HG03469 (cell line): Measurements from ENCODE around the gene CAMK1D.
"Not testable (repeated sequence)": the region's sequence is repeated elsewhere in the genome, so short reads cannot be mapped to it uniquely, and the experiment has no call there.

Experiments
- ATAC-seq: cut with Tn5 transposase; IDR thresholded peaks from one replicate; pipeline ENCODE4 v1.9.1; 2021; ENCODE audit warnings: mild to moderate bottlenecking, moderate library complexity, moderate number of reproducible peaks; ENCODE audit not compliant: unreplicated experiment

Gene CAMK1D

DNA sequence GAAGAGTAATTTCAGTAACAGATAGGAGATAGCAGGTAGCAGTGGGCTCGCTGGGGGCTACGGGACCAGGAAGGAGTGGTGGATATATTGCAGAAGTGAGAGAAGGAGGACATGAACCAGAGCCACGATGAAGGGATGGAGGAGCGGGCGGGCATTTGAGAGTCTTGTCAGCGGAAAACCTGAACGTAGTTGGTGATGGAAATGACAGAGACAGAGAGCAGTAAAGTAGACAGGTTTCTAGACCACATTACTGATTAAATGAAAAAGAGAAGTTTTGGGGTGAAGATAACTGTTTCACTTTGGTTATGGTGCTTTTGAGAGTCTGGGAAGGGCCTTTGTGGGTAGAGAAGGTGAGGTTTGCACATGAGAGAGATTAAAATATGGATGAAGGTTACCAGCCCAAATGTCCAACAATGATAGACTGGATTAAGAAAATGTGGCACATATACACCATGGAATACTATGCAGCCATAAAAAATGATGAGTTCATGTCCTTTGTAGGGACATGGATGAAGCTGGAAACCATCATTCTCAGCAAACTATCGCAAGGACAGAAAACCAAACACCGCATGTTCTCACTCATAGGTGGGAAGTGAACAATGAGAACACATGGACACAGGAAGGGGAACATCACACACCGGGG, 196.9 kb downstream of the CAMK1D start:
- ATAC-seq = not testable (repeated sequence)

- no peak for ATAC-seq
Observed at GRCh38 chr10:12547301-12547771, 198.0 kb downstream of the CAMK1D start.

DNA sequence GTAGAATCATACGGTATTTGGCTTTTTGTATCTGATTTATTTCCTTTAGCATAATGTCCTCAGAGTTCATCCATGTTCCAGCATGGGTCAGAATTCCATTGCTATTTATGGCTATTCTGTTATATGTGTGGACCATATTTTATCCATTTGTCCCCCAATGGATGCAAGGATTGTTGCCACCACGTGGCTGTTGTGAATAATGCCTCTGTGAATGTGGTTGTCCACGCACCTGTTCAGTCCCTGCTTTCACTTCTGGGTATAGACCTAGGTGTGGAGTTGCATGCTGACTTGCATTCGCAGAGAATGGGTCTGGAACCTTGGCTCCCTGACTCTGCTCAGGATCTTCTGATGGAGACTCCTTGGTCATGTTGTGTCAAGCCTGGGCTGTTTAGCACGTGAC, 199.9 kb downstream of the CAMK1D start:
- no peak for ATAC-seq

- no peak for ATAC-seq
Observed at GRCh38 chr10:12550994-12551393, 201.6 kb downstream of the CAMK1D start.

DNA sequence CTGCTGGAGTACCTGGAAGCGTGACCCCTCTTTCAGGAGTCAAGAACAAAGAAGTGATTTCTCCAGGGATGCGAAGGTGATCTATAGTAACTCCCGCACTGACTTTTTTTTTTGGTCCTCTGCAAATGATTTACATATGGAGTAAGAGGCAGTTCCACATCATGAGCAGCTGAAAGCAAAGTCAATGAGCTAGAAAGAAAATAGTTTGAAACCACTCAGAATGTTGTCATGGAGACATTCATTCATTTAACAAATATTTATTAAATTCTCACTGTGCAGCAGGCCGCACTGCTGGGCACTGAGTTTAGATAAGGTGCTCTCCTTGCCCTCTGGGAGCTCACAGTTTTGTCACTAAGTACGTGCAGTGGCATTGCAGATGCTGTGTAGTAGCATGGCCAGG, 206.7 kb downstream of the CAMK1D start:
- ATAC-seq = no peak

DNA sequence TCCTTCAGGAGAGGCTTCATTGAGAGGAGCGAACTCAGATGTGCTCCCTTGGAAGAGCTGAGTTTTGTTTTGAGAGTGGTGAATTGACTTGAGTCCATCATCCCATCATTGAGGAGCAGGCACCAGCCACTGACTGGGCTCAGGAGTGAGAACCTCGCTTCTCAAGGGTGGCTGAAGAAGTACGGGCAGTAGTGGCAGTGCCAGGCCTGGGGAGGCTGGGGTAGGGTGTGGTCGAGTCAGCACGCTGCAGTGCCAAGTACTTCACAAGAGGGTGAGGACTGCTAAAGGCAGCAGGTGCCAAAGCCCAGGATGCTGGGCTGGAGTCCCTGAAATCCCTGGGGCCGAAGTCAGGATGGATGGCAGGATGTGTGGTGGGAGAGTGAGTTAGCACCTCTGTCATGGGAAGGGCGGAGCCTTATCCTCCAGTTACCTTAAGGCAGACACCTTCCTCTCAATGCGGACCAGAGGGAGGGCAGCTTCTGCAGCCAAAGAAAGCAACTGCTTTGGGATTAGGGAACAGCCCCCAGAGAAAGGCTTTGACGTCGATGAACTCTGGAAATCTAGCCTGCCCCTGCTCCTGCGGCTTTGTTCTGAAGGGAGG, 210.3 kb downstream of the CAMK1D start:
- ATAC-seq = no peak

DNA sequence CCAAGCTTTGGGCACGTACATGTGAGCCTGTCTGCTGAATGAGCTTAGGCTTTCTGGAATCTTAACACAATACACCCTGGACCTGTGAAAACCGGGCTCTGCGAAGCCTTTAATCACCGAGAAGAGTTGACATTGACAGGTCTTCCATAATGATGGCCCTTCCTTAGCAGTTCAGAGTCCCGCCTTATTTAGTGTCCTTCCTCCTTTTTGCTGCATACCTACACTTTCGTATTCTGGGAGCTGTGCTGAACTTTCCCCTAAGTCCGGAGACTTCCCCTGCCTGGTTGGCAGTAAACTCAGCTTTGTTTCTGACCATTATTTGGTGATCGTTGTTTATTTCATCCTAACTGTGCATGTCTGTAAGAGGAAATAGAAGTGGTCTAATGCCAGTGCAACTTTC, 212.0 kb downstream of the CAMK1D start:
- no peak for ATAC-seq

GRCh38 chr10:12561720-12562119, 212.4 kb downstream of the CAMK1D start:
- no peak for ATAC-seq

DNA sequence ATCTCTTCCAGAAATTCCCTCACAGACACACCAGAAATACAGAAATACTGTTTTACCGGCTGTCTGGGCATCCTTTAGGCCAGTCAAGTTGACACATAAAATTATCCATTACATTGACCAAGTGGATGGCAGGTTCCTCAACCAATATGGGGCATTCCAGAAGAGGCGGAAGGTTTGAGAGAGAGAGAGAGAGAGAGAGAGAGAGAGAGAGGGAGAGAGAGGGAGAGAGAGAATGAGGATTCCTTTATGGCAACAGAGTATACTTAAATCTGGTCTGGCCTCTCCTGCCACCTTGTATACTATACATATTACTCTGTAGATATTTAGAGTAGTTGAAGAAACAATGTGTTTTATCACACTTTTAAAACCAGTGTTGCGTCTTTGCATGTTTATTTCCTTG, 214.1 kb downstream of the CAMK1D start:
- ATAC-seq = no peak

- ATAC-seq = no peak
Observed at GRCh38 chr10:12564173-12564572, 214.8 kb downstream of the CAMK1D start.

DNA sequence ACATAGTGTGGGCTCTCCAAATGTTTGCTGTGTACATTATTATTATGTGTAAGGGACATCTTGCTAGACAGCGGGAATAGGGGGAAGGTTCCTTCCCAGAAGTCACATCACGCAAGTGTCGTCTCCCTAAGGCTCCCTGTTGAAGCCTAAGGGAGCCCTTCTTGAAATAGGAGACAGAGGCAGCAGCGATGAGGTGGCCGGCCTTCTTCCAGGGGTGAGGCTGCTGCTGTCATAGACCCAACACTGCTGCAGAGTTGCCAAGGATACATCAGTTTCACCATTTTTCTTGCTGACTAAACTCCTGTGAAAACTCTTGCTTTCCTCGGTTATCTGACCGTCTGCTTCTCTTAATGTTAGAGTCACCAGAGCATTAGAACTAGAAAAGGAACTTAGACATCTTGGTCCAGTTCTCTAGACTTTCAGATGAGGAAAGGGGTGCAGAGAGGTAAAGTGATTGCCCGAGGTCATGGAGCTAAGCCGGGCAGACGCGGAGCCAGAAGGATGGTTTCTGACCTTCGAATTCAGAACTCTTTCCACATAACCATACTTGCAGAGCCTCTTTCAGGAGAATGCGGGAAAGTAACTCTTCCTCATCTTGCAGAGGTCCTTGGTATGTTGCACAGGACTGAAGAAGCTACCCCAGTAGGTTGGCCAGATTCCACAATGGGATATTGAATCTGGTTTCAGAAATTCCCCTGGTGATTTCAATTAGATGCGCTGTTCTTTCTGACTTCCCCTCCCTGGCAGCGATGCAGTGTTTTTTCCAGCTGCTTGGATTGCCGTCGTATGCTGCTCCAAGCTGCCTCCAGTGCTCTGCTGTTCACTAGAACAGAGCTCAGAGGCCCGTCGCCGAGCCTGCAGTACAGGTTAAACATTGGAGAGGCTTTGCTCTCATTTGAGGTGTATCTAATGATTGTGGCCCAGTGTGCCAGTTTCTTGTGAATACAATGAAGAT, 217.1 kb downstream of the CAMK1D start:
- no peak for ATAC-seq

DNA sequence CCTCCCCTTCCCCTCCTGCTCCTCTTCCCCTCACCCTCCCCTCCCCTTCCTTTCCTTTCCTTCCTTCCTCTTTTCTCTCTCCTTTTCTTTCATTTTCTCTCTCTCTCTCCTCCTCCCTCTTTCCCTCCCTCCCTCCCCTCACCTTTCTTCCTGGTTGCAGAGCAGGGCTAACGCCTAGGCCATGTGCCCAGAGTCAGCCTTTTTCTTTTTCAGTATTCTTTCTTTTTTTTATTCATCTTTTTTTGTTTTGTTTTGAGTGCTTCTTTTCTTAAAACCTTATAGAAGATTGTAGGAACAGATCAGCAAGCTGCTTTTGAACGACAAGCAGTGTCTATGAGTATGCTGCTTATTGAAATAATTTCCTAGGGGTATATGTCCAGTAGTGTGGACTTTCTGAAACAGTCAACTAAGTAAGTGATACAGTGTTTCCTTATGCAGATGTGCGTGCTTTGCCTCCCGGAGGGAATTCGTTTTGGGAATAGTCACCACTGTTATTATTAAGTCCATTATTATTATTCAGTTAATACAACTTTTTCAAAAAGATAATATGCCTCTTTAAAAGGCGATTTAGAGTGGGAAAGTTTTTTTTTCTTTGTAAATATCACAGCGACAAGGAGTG, 219.2 kb downstream of the CAMK1D start:
- ATAC-seq = no peak

GRCh38 chr10:12572281-12572680, 222.9 kb downstream of the CAMK1D start:
- no peak for ATAC-seq

GRCh38 chr10:12577610-12578009, 228.3 kb downstream of the CAMK1D start:
- no peak for ATAC-seq

DNA sequence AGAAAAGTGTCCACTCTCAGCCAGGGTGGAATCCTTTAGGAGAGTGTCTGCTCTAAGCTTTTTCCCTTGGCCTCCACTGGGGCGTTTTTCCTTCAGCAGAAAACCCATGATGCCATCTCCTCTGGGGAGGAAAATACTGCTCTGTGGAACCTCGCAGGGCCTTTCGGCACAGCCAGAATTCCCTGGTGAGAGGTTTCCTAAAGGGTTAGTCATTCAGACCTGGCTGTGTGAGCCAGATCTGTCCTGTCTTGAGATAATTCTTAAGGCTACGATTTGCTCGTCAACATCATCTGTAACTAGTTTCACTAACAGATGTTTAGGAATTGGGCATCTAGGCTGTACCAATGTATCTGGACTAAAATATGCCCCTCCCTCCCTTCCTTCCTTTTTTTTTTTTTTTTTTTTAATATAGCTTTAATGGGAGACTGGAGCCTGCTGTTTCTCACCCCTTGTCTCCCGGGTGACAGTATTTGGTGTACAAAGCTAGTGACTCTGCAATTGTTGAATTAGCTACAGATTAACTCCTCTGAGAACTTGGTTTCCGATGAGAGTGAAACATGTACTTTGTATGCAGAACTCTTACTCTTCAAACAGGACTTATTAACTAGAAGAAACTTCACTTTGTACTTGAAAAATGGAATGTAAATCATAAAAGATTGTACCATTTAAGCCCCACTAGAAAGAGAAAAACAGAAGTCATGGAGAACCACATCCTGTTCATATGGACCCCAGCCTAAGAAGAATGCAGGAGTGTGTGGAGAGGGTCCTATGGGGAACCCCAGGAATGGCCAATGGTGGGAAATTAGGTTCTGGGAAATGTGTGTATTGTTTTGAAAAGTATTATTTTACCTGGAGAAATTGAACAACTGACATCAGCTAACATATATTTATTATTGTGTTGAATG, 230.9 kb downstream of the CAMK1D start:
- no peak for ATAC-seq

DNA sequence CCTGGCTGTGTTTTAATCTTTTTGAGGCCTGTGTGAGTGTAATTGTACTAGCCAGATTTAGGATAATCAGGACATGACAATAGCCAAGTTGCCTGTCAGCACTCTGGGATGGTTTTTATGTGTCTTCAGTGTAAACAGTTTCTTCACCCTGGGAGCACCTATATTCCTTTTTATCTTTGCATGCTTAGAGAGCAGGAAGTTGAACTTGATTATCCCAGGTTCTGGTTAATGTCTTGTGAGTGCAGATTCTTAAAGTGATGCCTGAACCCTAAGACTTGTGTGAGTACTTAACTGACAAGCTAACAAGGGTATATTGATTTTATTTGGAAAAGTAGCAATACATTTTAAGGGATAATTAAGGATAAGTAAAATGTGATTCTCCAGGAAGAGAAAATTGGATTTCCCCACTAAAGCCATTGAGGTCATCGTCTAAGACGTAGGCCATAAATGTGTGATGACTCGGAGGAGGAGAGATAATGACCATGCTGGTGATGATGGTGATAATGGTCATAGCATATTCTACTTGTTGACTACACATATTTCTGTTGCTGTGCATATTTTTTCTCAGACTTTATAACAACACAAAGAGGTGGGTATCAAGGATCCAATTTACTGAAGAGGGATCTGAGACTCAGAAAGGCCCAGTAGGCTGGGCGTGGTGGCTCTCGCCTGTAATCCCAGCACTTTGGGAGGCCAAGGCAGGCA, 234.7 kb downstream of the CAMK1D start:
- no peak for ATAC-seq

- no peak for ATAC-seq
Observed at GRCh38 chr10:12586741-12587140, 237.4 kb downstream of the CAMK1D start.

DNA sequence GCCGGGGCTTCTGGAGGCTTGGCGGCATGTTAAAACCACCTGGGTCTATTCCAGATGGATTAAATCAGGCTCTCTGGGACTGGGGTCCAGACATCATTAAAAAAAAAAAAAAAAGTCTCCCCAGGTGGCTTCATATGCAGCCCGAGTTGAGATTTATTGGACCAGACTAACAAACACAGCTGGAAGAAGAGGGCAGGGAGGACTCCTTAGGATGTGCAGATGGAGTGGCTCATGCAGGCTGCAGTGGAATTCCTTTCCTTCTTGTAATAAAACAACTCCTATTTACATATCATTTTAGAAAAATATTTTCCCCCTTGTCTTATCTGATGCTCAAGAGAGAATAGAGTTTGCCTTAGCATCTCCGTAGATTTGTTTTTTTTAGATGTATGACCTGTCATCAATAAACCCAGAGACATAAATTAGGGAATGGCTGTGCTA, 238.1 kb downstream of the CAMK1D start:
- ATAC-seq = no peak

DNA sequence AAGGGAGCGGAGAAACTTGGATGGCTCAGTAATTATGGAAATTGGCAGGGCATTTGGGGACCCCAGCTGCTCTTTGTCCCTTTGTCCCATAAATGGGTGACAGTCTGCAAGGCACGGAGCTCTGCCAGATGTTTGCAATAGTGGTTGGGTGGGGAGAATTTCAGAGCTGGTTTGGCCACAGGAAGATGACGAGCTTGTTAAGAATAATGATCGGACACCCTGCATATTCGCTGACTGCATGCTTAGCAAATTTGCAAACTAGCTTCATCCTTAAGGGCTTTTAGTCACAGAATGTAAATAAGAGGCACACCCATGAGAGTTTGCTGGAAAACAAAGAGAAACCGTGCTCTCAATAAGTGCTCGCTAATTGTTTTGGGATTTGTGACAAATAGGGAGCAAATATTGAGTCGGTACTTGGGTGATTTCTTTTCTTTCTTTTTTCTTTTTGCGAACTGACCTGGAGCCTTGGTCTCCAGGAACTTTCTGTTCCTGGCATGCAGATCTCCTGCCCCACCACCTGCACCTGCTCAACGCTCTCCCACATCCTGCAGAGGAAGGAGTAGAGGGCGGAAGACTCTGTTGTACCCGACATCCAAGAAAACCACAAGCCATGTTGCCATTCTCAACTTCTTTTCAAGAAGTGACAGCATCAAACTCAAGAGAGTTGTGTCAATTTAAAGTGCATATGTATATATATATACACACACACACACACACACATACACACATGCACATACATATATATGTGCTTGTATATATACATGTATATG, 238.9 kb downstream of the CAMK1D start:
- ATAC-seq = no peak
